Stimulated activated CD8-positive, alpha-beta memory T cell treated with anti-CD3 and anti-CD28 coated beads, Interleukin-15, amount 100 ng/mL, for 1 hour (primary cell): Measurements from ENCODE around the gene PHLPP1.

Experiments
- DNase-seq: peaks from one replicate; pipeline ENCODE4 v3.0.0-alpha.2; 2020; ENCODE audit warnings: low read depth

Gene PHLPP1

DNA sequence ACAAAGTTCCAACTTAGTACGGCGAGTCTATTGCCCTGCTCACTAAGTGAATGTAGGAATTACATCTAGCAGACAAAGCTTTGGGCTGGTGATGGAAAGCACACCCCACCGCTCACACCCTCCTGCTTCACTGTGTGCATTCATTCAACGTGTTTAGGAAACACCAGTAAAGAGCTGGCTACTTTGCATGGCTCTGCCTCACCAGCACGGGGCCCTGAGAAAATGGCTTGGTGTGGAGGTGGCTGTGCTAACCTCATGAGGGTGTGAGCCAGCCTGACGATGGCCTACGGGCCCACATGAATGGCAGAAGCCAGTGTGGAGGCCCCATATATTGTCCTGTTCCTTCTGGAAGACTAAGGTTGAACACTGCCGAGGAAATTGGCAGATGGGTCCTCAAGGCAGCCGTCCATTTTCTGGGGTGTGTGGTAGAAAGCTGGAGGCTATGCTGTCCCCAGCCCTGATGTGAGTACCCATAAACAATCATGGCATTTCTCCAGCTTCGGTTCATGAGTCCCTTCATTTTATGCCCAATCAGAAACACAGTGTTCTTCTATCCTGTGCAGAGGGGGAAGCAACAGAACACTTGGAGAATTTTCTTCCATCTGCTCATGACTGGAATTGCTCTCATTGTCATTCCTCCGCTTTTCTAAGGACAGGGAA lies 269.4 kb downstream of the PHLPP1 start:
- DNase-seq, result no peak

DNA sequence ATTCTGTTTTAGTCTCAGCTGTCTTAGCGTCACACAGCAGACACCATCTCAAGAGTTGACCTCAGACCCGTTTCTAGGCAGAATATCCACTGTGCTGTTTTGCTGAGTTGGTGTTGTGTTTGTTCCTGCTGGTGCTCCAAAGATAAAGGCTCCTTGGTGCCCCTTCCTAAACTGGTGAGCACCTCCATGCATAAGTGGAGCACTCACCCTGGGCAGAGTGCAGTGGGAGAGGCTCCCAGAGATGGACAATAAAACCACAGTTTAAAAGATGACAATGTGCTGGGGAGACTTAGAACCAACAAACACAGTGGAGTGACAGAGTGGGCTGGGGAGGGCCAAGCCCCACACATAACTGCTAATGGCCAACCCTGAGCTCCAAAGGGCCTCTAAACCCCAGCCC lies 271.1 kb downstream of the PHLPP1 start:
- DNase-seq, result no peak

DNA sequence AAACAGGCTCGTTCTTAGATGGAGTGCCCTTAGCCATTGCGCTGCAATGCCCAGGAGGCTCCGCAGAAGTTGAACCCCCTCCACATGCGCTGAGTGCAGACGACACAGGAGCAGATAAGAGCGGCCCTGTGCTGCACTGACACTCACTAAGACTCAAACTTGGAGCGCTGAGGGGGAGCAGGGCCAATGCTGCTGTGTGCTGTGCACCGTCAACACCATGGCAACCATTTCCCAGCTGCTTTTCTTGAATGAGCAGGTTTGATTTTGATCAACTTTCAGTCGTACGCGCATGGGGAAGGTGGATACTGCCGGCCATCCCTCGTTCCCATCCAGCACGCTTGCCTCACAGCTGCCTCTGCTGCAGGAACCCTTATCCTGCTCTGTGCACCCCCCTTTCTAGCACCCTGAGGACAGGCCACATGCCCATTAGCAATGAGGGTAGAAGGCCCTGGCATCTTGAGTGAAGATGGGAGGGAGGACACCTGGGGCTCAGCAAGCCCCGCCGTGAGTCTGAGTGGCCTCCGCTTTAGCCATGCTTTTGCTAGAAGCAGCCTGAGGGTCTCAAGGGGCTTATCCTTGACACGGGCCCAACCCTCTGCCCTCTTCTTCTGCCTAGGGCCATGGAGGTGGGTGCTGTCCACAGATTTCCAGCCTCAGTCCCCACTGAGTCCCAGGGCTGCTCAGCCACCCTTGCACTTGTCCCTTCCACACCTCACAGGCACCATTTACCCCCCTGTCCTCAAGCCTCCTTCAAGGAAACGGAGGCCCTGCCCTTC lies 271.9 kb downstream of the PHLPP1 start:
- DNase-seq, result no peak

DNA sequence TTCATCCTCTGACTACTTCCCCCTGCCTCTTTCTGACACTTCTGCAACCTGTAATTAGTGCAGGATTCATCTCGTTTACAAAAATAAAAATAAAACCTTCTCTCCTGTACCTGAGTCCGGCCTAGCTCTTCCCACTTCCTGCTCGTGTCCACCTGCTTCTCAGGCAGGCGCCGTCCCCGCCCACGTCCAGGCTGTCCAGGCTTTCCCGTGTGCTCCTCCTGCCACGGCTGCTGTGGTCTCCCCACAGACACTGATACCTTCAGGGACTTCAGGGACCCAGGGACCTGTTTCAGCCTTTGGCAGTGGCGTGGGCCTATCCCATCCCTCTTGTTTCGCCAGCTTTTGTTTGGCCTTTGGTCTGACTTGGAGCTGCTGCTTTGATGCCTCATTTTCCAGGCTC lies 272.5 kb downstream of the PHLPP1 start:
- no peak for DNase-seq

DNA sequence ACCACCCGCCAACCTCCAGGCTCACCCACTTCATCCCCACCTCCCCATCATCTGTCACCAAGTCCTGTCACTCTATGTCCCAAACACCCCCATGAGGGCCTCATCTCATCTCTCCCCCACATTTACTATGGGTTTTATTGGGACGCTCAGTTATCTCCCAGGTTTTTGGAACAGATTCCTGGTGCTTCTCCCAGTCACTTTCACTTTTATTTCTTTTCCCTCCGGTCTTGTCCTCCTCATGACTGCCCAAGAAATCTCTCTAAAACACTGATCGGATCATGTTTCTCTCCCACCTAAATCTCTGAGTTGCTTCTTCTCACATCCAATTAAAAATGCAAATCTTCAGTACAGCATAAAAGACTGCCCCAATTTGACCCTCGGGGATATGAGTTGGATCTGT lies 273.1 kb downstream of the PHLPP1 start:
- DNase-seq, result no peak

DNA sequence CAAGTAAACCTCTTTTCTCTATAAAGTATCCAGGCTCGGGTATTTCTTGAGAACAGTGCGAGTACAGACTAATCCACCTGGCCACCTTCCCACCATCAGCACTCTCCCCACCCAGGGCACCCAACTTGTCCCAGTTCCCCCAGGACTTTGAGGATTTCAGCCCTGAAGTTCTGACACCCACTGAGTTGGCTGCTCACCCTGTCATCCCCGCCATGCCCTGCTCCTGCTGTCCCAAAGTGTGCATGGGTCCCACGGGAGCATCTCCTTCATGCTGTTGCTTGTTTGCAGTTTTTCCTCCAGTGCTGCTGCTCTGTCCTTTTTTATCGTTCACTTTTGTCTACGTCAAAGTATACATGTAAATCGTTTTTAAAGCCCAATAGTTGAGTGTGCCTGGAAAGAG lies 273.9 kb downstream of the PHLPP1 start:
- DNase-seq, result no peak

DNA sequence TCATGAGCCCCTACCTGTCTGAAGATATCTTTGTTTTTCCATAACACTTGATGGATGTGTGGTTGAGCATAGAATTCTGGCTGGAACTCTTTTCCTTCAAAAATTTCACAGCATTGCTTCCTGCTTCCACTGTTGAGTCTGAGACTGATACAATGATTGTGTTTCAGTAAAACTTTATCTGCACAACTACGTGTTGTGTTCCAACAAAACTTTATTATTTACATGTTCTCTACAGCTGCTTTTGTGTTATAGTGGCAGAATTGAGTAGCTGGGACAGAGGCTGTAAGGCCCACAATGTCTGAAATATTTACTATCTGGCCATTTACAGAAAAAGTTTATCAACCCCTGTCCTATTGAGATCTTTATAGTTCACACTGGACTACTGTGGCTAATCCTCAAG lies 275.3 kb downstream of the PHLPP1 start:
- DNase-seq, result no peak

DNA sequence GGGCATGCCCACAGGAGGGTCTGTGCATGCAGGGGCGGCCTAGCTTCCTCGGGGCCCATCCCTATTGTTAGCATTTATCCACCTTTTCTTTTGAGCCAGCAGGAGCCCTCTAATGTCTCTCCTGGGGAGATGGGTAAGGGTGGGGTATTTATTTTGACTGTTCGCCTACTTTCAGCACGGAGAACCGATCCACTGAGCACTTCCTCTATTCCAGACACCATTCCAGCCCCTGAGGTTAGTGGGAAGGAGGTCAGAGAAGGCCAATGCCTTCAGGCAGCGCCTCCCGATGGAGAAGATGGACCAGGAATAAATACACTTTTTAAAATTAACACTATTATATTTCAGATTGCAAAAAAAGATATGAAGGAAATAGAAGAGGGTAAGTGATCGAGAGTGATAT lies 276.0 kb downstream of the PHLPP1 start:
- no peak for DNase-seq

DNA sequence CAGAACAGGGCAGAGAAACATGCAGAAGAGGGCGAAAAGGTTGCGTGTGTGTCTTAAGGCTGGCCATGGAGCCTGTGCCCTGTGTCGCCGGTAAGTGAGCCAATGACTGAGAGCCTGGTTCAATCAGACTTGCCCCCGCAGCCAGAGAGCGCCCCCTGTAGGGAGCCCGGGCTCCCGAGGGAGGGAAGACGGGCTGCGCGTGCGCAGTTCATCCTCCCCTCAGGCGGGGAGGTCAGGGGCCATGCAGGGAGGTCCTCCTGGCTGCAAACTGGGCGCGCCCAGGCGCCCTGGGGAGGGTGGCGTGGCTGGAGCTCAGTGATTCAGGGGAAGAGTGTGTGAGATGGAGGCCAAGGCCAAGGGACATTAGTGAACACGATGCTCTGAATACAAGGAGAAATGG lies 276.6 kb downstream of the PHLPP1 start:
- DNase-seq, result no peak

DNA sequence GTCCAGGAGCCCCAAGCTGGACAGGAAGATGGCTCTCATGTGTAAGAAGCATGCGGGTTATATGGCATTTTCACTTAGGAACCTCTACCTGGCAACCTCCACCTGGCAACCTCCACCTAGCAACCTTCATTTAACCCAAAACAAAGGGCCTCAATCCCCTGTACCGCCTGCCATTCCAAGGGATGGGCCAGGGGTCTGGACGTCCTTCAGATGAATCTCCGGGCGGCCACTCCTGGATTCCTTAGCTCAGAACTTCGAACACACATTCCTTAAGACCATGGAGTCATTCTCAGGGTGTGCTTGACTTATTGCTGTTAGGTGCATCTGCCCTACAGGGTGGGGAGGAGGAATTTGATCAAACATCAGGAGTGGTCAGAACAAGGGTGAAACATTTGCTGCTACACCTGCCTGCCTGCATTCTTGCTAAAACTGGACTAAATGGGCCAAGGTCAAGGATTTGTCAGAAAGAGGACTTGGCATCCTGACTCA lies 277.6 kb downstream of the PHLPP1 start:
- no peak for DNase-seq

DNA sequence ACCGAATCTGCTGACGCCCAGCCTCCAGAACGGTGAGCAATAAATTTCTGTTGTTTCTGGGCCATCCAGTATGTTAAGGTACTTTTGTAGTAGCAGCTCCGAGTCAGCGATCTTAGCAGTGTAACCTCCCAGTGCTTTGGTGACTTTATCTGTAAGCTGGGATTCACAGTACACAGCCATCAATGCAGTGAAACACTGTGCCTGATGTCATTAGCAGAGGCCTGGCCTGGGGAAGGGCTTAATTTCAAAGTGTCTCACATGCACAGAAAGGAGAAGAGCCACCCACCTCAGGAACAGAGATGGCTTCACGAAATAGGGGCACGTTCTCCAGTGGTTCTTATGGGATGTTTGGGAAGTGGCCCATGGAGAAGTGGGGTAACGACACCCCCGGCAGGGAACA lies 281.2 kb downstream of the PHLPP1 start:
- no peak for DNase-seq

DNA sequence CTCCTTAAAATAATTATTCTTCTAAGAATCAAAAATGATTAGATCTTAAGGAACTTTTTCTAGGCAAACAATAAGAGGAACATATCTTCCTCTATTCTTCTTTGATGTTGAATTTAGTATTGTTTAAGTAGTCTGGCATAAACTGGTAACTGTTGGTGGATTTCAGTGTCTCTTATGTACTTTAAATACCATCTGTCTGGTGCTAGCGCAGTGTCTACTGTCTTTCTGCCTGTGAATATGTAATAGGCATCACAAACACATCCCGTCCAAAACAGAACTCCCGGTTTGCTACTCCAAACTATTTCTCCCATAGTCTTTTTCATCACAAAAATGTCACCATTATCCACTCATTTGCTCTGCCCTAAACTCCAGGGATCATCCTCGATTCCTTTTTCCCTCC lies 281.7 kb downstream of the PHLPP1 start:
- DNase-seq, result no peak

DNA sequence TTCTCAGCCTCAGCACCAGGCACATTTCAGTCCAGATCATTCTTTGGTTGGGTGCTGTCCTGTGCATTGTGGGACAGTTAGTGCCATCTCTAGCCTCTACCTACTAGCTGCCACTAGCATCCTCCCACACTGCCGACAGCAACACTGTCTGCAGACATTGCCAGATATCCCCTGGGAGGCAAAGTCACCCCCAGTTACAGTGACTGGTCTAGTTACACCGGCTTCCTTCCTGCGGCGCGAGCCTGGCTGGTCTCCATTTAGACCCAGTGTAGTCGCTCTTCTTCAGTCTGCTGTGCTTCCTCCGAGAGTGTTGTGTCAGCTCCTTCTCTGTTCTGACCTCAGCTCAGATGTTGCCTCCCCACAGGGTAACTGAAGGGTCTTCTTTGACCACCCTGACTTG lies 283.1 kb downstream of the PHLPP1 start:
- DNase-seq, result no peak

DNA sequence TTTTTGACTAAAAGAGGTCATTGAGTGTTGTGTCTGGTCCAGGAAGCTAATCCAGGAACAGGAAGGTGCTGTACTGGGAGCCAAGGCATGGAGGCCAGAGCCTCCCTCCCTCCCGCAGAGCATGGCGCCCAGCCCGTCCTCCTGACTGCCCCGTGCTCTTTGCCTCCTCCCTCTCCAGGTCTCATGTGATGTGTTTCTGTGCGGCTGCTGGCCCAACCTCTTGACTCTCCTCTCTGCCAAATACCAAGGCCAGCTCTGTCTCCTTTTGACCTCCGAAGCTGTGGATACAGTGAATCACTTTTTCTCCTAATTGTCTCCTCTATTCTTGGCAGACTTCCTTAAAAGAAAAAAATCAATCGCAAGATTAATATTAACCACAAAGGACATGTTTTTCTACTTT lies 284.1 kb downstream of the PHLPP1 start:
- DNase-seq, result no peak

DNA sequence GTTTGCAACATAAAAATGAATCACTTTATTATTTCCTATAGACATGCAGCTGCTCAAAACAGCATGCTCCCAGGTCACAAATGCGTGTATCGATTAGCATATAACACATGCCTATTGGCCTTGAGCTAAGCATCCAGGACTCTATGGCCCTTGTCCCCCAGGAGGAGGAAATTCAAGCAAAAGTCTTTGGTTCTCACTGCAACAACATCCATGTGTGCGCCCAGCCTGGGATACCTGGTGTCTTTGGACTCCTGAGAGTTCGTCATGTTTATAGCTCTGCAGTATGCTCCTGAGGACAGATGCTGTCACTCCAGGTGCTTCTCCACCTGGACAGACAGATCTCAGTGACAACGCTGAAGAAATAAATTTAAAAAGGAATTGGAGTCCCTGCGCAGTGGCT lies 284.6 kb downstream of the PHLPP1 start:
- DNase-seq, result no peak

DNA sequence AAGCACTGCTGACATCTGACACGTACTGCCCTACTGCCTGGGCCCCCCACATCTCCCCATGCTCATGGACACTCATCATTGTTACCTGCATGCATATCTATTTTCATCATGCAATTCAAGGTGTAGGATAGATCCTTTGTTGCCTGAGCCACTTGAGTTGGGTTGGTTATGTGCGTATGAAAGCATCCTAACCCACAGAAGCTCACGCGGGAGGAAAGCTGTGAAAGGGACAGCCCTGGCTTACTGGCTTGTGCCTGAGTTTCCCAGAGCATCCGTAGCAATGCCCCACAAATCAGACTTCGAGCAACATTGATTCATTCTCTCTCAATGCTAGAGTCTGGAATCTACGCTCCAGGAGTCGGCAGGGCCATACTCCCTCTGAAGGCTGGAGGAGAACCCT lies 285.5 kb downstream of the PHLPP1 start:
- no peak for DNase-seq

DNA sequence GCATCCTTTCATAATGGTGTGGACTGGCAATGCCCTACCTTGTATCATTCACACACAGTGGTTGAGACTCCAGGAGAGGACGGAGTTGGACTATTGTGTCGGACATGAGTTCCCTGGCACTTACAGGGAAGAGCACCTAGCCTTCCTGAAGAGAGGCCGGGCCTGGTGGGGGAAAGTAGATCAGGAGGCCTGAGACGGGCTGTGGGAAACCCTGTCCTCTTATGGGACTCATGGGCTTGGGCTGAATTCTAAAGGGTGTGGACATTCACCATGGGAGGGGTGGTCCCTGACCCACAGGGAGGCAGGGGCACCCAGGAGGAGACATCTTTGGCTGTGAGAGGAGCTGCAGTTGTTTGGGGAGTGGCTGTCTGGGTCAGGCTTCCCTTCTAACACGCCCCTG lies 286.5 kb downstream of the PHLPP1 start:
- no peak for DNase-seq

DNA sequence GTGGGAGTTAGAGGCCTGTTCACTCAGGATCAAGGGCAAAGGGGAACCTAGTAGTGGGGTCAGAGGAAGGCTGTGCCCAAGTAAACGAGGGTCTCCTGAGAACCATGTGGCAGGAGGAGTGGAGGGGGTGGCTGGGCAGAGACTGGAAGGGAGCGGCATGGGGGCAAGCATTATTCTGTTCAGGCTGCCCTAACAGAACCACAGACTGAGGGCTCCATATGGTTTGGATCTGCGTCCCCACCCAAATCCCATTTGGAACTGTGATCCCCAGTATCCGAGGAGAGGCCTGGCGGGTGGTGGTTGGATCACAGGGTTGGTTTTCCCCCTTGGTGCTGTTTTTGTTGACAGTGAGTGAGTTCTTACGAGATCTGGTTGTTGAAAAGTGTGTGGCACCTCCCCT lies 287.0 kb downstream of the PHLPP1 start:
- DNase-seq, result no peak

DNA sequence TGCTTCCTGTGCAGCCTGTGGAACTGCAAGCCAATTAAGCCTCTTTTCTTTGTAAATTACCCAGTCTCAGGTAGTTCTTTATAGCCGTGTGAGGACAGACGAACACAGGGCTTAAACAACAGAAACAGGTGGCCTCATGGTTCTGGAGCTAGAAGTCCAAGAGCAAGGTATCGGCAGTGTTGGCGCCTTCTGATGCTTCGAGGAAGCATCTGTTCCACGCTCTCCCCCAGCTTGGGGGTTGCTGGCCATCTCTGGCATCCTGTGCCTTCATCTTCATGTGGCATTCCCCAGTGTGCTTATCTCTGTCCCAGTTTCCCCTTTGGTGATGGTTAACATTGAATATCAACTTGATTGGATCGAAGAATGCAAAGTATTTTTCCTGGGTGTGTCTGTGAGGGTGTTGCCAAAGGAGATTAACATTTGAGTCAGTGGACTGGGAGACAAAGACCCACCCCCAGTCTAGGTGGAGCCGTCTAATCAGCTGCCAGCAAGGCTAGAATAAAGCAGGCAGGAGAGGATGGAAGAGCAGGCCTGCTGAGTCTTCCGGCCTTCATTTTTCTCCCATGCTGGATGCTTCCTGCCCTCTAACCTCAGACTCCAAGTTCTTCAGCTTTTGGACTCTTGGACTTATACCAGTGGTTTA lies 287.6 kb downstream of the PHLPP1 start:
- DNase-seq, result no peak

DNA sequence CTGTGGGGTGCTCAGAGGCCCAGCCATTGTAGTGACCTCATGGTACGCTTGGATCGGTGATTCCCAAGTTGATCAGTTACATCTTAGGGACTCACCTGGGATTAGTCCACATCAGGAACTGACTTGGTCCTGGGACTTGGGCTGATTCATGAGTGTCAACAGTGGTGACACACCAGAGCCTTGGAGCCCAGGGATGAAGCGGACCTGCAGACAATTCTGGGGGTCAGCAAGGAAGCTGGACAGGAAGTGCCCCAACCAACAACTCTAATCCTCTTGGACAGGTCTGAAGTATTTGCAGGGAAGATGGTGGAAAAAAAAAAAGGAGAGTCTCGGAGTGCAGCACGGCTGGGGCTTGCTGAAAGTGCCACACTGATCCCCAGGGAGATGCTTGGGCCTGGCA lies 288.6 kb downstream of the PHLPP1 start:
- no peak for DNase-seq

DNA sequence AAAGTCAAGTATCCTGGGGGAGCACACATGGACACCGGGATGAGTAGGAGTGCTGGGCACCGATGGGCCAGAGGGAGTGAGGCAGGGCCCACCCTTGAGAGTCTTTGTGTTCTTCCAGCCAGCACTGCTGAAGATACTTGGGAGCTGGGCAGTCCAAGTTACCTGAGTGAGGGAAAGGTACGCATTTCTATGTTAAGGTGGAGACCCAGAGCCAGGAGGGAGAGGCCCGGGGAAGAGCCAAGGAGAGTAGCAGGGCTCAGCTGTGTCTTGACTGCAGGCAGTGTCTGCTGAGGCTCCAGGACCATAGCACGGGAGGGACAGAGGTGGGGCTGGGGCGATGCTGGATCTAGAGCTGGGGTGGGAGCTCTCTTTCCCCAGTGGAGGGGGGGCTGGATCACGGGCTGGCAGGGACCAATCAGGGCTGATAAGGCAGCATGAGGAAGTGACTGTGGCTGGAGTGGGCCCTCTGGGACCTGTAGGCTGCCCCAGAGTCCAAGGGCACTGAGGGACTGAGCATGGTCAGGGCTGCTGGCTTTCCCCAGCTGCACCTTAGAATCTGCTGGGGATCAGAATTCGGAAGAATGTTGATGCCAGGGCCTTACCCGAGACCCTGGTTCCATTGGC lies 289.2 kb downstream of the PHLPP1 start:
- no peak for DNase-seq

DNA sequence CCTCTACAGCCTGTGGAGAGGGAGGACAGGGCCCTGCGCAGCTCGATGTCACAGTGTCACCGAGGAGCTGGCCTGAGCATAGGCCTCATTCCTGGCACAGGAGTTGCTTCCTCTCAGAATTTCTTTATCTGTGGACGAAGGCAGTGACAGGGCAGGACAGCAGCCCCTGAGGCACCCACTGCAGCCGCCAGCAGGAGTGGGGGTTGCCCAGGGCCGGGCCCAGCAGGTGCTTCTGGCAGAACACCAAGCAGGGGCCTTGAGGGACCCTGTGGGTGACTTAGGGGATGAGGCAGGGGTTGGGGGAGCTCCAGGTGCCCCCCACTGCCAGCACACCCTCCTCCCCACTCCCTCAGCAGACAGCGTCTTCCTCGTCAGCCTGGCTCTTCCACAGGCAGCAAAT lies 290.0 kb downstream of the PHLPP1 start:
- DNase-seq, result no peak

DNA sequence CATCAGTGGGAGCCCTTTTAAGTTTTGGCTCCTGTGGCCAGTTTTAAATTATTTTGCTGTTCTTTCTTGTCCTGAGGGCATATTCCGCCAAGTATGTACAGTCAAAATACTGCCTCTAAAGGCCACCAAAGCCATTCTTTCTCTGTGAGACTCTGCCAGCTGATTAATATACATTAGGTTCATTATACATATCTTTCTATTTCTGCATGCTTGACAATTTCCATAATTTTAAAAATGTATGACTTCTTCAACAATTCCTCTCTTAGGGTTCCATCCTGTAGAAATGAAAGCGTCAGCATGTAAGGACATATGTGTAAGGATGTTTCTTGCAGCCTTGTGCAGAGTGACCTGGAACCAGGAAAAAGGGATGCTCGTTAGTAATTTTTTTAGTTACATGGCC lies 291.9 kb downstream of the PHLPP1 start:
- DNase-seq, result no peak
